HG03039 (cell line): ENCODE data around the gene ST3GAL4.
"Not testable (repeated sequence)": the region's sequence is repeated elsewhere in the genome, so short reads cannot be mapped to it uniquely, and the experiment has no call there.

Experiments
- ATAC-seq: cut with Tn5 transposase; IDR thresholded peaks from one replicate; pipeline ENCODE4 v1.9.1; 2021; ENCODE audit warnings: mild to moderate bottlenecking, moderate library complexity; ENCODE audit not compliant: unreplicated experiment

ST3GAL4 gene

DNA sequence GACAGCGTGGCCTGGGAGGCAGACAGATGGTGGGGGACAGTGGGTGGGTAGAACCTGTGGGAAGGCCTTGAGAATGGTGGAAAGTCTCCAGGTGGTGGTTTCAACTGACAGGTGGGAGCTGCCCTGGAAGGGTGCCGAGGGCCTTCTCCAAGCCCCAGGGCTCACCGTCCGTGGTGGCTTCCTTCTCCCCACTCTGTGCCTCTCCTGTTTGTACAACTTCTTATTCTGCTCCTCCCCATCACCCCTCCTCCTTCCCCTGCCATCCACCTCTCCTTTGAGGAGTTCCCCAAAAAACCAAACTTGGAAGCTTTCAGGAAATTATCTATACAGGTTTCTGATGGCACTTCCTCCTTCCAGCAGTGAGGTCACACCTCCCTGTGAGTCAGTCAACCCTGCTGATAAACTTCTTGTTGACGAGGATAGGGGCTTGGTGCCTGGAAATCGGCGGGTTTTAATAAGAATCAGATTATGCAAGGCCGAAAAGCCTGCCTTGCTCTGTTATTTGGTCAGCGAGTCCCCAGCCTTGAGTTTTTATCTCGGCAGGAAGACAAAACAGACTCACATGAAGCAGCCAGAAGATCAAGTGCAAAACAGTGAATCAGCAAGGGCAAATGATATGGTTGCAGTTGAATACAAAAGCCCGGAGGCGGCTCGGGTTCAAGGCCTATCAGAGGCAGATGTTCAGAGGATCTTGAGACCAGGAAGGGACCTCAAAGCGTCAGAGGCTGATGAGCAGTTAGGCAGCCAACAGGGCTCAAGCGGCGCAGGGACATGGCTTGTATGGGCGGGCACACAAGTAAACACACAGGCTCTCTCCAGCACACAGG is 9.5 kb upstream of the ST3GAL4 start:
- no peak for ATAC-seq

- no peak for ATAC-seq
Measured at GRCh38 chr11:126346586-126346940, 8.9 kb upstream of the ST3GAL4 start.

DNA sequence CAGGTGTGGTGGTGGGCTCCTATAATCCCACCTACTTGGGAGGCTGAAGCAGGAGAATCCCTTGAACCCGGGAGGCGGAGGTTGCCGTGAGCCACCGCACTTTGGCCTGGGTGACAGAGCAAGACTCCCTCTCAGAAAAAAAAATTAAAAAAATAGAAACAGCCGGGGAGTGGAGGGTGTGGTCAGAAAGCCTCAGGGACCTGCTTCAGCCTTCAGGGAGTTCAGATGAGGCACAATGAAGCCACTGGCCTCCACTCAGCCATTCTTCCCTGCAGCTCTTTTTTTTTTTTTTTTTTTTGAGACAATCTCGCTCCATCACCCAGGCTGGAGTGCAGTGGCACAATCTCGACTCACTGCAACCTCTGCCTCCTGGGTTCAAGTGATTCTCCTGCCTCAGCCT is 8.5 kb upstream of the ST3GAL4 start:
- not testable (repeated sequence) for ATAC-seq

DNA sequence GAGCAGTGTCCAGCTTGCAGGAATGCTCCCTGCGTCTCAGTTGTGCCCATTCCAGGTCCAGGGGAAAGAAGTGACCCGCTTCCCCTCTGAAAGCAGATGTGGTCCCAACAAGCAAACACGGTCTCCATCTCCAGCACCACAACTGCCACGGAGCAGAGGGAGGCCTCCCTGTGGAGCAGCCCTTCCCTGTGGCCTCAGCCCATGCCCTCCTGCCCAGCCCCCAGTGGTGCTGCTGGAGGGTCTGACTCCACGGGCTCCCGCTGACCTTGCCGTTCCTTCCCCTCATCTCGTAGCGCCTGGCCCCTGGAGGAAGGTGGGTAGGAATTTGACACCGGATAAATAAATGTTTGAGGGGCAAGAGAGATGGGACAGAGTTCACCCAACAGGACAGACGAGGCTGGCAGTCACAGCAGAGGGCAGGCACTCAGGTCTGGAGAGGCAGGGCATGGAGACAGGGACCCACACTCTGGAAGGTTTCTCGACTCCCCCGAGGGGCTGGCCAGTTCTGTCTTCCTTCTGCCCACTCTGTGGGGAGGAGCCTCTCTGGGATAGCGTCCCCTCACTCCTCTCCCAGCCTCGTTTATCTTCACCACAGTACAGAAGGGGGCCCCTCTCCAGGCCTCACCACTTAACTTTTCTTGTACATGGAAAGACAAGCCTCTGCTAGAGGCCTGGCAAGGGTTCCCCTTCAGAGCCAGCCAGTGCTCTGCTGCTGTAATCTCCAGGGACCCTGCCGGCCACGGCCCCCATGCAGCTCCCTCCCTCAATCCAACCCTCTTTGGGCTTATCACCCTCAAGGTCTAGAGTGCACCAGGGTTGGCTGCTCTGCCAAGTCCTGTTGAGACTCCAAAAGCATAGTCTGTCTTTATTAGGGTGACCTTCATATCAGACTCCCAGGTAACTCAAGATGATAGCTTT is 7.5 kb upstream of the ST3GAL4 start:
- no peak for ATAC-seq

DNA sequence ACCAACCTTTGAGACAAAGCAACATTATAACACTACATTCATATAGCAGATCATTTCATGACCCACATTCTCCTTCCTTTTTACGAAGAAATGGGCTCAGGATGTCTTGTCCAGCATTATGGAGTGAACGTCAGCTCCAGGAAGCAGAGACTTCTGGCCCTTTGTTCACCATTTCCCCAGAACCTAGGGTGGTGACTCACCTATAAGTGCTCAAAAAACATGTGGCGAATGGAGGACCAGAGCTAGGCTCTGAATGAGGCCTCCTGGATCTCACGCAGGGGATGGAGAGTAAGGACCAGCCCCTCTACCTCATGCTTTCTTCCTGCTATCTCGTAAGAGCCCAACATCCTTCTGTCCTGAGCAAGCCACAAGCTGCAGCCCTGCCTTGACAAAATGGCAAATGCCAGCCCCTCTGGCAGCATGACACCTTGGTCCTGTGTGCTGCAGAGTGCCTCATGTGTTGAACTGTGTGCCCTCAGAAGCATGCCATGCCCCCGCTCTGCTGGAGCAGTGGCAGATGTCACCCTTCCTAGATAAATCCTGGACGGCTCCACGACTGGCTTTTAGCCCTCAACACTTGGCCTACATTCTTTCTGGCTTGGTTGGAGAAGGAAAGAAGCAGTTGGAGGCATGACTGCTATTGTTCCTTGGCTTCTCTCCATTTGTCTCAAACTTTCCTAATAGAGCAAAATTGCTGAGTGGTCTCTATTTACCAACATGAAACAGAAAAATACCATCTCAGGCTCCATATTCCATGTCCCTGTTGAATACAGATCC is 6.5 kb upstream of the ST3GAL4 start:
- ATAC-seq = no peak

GRCh38 chr11:126350836-126351235 is 4.7 kb upstream of the ST3GAL4 start:
- ATAC-seq = no peak

DNA sequence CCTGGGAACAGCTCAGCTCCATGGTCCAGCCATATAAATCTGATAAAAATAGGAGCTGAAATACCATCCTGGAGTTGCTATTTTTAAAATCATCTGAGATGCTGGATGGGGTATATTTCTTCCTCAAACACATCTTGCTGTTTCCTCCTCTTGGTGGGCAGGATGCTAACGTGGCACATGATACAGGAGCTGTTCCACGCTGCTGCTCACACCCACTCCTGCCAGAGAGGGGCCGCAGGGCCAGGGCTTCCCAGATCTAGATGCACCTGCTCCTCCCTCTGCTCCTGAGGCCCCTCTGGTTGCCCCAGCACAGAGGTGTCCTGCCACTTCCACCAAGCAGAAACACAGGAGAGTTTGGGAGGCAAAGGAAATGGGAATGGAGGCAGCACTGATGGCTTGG is 3.3 kb upstream of the ST3GAL4 start:
- ATAC-seq = no peak

GRCh38 chr11:126352934-126353801 is 2.3 kb upstream of the ST3GAL4 start:
- no peak for ATAC-seq

- peak; percentile 20 for ATAC-seq
Measured at GRCh38 chr11:126354631-126355323, 709 bp upstream of the ST3GAL4 start.

GRCh38 chr11:126355926-126356897 is 726 bp downstream of the ST3GAL4 start:
- ATAC-seq = no peak

DNA sequence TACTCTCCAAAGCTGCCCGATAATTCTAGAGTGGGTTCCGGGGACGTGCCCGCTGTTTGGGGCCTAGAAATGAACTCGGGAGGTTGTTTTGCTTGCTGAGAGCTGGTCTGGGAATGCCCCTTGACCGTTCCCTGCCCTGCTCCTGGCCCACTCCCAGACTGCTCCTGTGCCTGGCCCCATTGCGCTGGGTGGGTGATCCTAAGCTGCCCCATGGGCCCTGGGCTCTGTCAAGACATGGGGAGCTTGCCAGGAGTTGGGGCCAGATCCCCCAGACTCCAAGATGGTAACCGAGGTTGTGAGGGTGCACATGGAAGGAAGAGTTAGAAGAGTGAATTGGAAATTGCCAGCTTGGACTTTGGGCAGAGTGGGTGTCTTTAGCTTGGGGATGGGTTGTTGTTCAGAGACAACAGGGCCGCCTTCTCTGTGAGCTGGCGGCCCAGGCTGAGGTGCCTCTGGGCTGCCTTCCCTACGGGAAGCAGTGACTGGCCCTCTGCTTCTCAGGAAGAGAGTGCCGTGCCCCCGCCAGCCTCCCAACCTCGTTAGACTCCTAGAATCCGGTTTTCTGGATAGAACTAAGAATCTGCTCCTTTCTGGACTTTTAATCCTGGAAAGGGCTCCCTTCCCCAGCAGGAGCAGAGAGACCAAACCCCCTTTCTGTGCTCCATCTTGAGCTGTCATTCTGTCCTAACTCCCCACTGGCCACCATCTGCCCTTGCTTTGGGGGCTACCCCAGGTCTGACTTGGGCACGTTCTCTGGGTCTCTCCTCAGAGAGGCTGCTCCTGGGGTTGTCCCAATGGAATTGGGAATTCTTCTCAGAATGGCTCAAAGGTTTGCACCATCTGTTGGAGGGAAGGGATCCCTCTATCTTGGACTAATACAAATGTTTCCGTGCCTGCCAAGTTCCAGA is 1.8 kb downstream of the ST3GAL4 start:
- no peak for ATAC-seq

DNA sequence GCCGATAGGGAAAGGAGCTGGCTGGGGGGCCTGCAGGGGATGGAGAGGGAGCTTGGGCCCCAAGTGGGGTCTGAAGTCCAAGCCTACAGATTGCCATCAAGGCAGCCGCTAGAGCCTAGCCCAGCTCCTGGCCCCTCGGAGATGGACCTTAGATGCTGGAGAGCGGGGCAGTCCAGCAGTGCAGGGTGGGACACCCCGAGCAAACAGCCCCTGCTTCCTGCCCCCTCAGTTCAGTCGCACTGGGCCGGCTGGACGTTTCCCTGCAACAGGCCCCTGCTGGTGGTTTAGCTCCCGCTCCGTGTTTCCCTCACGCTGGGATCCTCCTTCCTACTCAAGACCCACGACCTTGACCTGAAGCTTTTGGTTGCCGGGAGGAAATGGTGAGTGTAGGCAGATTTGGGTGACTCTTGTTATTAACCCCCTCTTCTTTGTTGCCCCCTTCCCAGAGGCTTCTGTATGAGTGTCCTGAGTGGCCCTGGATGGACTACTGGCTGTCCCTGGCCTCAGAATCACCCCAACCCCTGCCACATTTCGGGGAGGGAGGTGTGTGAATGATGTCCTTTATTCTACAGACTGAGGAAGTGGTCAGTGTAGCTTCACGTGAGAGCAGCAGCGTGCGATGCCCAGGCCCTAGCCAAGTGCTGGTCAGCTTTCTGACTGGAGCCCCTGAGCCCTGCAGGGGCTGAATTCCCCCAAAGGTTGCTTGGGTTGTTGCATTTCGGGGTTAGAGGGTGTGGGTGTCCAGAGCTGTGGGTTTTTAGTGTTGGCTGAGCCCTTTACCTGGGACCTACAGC is 2.7 kb downstream of the ST3GAL4 start:
- ATAC-seq = no peak

- ATAC-seq = no peak
Measured at GRCh38 chr11:126358763-126359160, 3.3 kb downstream of the ST3GAL4 start.

DNA sequence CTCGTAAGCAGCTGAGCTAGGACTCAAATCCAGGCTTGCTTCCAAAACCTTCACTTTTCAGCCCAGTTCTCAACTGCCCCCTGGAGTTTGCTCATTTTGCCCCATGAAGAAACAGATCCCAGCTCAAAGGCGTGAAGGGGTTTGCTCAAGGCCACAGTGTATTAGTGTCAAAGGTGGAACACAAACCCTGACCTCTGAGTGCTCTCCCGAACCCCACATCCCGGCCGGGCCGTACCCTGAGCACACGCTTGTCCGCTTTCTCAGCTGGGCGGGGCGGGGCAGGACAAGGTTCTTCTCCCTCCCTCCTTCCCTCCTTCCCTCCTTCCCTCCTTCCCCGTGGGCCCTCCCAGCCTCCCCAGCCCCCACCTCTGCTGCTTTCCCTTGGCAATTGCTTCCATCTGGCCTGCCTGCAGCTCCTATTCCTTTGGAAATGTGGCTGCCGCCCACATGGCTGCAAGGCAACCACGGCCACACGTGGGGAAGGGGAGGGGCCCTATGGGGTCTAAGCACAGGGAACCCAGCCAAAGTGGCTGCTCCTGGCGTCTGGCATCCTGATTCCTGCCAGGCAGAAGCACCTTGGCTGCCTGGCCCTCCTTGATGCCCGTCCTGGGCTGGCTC is 4.1 kb downstream of the ST3GAL4 start:
- no peak for ATAC-seq

DNA sequence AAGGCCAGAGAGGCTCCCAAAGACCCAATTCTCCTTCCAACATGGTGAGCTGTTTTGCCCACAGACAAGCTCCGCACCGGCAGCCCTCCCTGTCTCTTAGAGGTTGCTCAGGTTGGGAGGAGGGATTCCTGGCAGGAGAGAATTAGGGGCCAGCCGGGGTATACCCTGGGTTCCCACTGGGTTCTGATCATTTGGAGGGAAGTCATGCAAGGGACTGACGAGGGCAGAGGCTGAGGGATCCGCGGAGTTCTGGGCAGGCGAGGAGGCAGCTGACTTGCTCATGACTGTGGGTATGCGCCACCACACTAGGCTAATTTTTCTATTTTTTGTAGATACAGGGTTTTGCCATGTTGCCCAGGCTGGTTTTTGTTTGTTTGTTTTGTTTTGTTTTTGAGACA is 4.6 kb downstream of the ST3GAL4 start:
- ATAC-seq = no peak

- no peak for ATAC-seq
Measured at GRCh38 chr11:126361400-126361799, 5.9 kb downstream of the ST3GAL4 start.
